ENCODE data around the gene VEGFA. TPM values are rescaled to one million over a fixed set of nuclear protein-coding genes. Genes with fewer than 3 reads are reported as not detected.
A peak's percentile ranks its signal among the peaks of the same experiment; 100 is the strongest.

Gene VEGFA
- total and polyA plus RNA-seq, 2 donors from 2014 or later: 36.3 to 111 TPM

DNA sequence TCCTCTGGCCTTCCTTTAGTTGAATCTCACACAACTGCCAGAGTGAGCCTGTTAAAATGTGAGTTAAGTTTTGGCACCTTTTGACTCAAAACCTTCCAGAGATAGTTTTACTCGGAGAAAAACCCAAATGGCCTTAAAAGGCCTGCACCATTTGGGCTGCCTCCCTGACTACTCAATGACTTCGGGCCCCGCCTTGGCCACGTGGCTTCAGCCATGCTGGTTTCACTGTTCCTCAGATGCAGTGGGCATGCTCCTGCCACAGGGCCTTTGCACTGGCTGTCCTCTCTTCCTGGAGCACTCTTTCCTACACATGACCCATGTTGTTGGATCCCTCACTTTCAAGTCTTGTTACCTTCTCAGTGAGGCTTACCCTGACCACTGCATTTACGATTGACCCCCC lies 18.3 kb downstream of the VEGFA start:
- intact Hi-C loops (cut with DNase I): loop anchor here (10.0 kb wide), 1 partner anchor 146 kb away; no protein-coding TSS in a partner anchor

DNA sequence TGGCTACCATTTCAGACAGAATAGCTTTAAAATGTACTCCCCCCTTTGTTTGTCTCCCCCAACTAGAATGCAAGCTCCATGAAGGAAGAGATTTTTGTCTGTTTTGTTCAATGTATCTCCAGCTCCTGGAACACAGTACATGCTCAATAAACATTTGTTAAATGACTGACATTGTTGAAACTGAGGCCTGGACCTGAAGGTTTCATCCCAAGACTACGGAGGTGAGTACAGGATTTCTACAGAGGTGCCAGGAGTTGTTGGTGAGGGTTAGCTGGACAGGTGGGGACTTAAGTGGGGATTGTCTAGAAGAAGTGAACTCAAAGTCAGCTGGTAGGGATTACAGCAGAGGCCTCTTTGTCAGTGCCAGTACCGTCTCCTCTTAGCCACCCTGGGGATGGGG lies 19.4 kb downstream of the VEGFA start:
- Histone ChIP-seq H3K4me3 (ENCODE audit: low read length in 3 of 3) (no peak overlapping the region), H3K9ac (ENCODE audit: low read length in 3 of 3) (no peak overlapping the region), H3K27me3 (ENCODE audit: control insufficient read depth, insufficient read depth, low read length) (no peaks in the 10 kb centered on the region), H3K27ac (ENCODE audit: low read depth in 2 of 2, low read length in 2 of 2) (no peak overlapping the region), H3K9me3 (ENCODE audit: control insufficient read depth in 2 of 3, insufficient read depth in 1 of 3, low read length in 3 of 3) (no peaks in the 10 kb centered on the region), H3K4me1 (ENCODE audit: control insufficient read depth in 2 of 3, insufficient read depth in 2 of 3, low read depth in 1 of 3, low read length in 3 of 3) (no peaks in the 10 kb centered on the region), H3K36me3 (ENCODE audit: control insufficient read depth in 2 of 3, insufficient read depth in 3 of 3, low read length in 3 of 3) (peaks cover 4 to 8% (median 5%) of the 10 kb centered on the region in 3 donors)
- TF ChIP-seq, protein P1, sequence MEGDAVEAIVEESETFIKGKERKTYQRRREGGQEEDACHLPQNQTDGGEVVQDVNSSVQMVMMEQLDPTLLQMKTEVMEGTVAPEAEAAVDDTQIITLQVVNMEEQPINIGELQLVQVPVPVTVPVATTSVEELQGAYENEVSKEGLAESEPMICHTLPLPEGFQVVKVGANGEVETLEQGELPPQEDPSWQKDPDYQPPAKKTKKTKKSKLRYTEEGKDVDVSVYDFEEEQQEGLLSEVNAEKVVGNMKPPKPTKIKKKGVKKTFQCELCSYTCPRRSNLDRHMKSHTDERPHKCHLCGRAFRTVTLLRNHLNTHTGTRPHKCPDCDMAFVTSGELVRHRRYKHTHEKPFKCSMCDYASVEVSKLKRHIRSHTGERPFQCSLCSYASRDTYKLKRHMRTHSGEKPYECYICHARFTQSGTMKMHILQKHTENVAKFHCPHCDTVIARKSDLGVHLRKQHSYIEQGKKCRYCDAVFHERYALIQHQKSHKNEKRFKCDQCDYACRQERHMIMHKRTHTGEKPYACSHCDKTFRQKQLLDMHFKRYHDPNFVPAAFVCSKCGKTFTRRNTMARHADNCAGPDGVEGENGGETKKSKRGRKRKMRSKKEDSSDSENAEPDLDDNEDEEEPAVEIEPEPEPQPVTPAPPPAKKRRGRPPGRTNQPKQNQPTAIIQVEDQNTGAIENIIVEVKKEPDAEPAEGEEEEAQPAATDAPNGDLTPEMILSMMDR (IDR thresholded peaks at IDR 0.05; ENCODE audit: borderline replicate concordance, extremely low read depth, insufficient read depth): no peak
- DNase-seq (no peak), FAIRE-seq (no peak)
- intact Hi-C loops (cut with DNase I): loop anchor here (10.0 kb wide), 1 partner anchor 145 kb away; no protein-coding TSS in a partner anchor

More for the DNA sequence above, 18.3 kb downstream of the VEGFA start:
- H3K36me3 ChIP-seq (ENCODE audit: control insufficient read depth in 2 of 3, insufficient read depth in 3 of 3, low read length in 3 of 3): peaks cover 4 to 19% (median 12%) of the 10 kb centered on the region in 3 donors
- H3K27me3 ChIP-seq (ENCODE audit: control insufficient read depth, insufficient read depth, low read length): no peaks in the 10 kb centered on the region
- TF ChIP-seq, protein P1 (IDR thresholded peaks at IDR 0.05; ENCODE audit: borderline replicate concordance, extremely low read depth, insufficient read depth): no peak
- DNase-seq: peak in 1 of 5 donors; percentile 60
- H3K9ac ChIP-seq (ENCODE audit: low read length in 3 of 3): no peak overlapping the region
- H3K9me3 ChIP-seq (ENCODE audit: control insufficient read depth in 2 of 3, insufficient read depth in 1 of 3, low read length in 3 of 3): no peaks in the 10 kb centered on the region
- H3K4me1 ChIP-seq (ENCODE audit: control insufficient read depth in 2 of 3, insufficient read depth in 2 of 3, low read depth in 1 of 3, low read length in 3 of 3): no peaks in the 10 kb centered on the region
- no peak overlapping the region for H3K27ac ChIP-seq (ENCODE audit: low read depth in 2 of 2, low read length in 2 of 2)
- FAIRE-seq: no peak
- H3K4me3 ChIP-seq (ENCODE audit: low read length in 3 of 3): no peak overlapping the region

DNA sequence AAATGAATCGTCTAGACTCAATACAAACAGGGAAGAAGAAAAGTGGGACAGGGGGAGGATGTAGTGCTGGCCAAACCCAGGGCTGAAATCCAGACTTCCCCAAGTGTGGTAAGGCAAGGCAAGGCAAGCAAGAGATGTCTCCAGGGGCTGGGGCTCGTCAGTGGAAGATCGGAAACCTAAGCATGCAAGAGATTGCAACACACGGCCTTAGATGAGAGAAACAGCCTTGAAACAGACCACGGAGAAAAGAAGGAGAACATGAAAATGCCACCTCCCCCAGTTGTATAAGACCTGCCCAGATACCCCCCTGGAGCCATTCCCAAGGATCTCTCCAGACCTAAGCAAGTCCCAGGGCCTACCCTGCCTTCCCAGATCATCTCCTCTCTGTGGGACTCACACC lies 20.0 kb downstream of the VEGFA start:
- H3K36me3 ChIP-seq (ENCODE audit: control insufficient read depth in 2 of 3, insufficient read depth in 3 of 3, low read length in 3 of 3): peaks cover 4 to 5% (median 4%) of the 10 kb centered on the region in 3 donors
- no peak overlapping the region for H3K9ac ChIP-seq (ENCODE audit: low read length in 3 of 3)
- no peaks in the 10 kb centered on the region for H3K9me3 ChIP-seq (ENCODE audit: control insufficient read depth in 2 of 3, insufficient read depth in 1 of 3, low read length in 3 of 3)
- no peaks in the 10 kb centered on the region for H3K4me1 ChIP-seq (ENCODE audit: control insufficient read depth in 2 of 3, insufficient read depth in 2 of 3, low read depth in 1 of 3, low read length in 3 of 3)
- DNase-seq: peak in 1 of 5 donors; percentile 22
- no peak for FAIRE-seq
- no peaks in the 10 kb centered on the region for H3K27me3 ChIP-seq (ENCODE audit: control insufficient read depth, insufficient read depth, low read length)
- TF ChIP-seq, protein P1 (IDR thresholded peaks at IDR 0.05; ENCODE audit: borderline replicate concordance, extremely low read depth, insufficient read depth): no peak
- no peak overlapping the region for H3K4me3 ChIP-seq (ENCODE audit: low read length in 3 of 3)
- H3K27ac ChIP-seq (ENCODE audit: low read depth in 2 of 2, low read length in 2 of 2): no peak overlapping the region
- intact Hi-C loops (cut with DNase I): no loop called here

Measured in kidney (tissue), 14 donors.